Gastroesophageal sphincter (tissue), 3 donors: ENCODE measurements around the gene CHMP1B.

Source experiments
- EP300 ChIP-seq: sonication (generic); formaldehyde crosslinking; IDR thresholded peaks from one replicate; pipeline ENCODE4 v1.6.1; 2017; ENCODE audit warnings: antibody characterized with exemption, mild to moderate bottlenecking
- POLR2A ChIP-seq, 2 donors: fragments of 450-650 bp; IDR thresholded peaks; one replicate each; pipeline ENCODE4 v1.6.1; 2017; ENCODE audit warnings: antibody characterized with exemption in 2 of 2, mild to moderate bottlenecking in 2 of 2, moderate library complexity in 1 of 2
- POLR2AphosphoS5 ChIP-seq: sonication (generic); formaldehyde crosslinking; IDR thresholded peaks from one replicate; pipeline ENCODE4 v1.6.1; 2017; ENCODE audit warnings: antibody characterized with exemption
- TF ChIP-seq, protein P1 (sequence below), 4 experiments: fragments of 200-600 bp in 2 of 4; fragments of 450-650 bp in 2 of 4; sonication (generic) in 1 of 4; IDR thresholded peaks; one replicate each; pipeline ENCODE4 v1.5.1; 2017 to 2019; ENCODE audit warnings: antibody characterized with exemption in 4 of 4, mild to moderate bottlenecking in 2 of 4, moderate library complexity in 2 of 4

DNA sequence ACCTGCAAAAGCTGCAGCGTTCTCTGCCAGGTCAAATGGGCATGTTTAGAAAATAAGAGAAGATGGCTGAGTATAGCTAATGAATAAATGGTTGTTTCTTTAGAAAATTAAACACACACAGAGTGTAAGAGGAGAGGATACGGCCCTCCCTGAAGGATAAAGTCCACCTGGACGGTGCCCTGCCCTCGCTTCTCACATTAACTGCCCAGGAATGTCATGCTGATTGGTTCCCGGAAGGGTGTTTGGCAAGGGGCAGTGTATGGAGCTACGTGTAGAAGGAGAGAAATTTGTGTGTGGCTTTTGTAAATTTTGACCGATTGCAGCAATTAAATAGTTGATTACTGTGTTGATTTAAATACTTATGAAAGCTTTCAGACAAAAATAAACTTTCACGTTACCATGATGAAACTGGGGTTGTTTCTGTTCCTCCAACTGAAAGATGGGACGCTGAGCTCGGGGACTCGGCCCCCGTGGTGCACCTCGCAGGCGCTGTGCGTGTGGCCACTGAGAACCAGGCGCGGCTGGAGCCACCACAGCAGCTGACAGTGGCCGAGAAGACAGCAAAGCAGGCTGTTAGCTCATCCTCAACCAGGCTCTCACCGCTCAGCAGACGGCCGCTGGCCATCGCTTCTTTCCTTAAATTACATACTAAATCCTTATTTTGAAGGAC lies 34.2 kb downstream of the CHMP1B start:
- TF ChIP-seq, protein P1, sequence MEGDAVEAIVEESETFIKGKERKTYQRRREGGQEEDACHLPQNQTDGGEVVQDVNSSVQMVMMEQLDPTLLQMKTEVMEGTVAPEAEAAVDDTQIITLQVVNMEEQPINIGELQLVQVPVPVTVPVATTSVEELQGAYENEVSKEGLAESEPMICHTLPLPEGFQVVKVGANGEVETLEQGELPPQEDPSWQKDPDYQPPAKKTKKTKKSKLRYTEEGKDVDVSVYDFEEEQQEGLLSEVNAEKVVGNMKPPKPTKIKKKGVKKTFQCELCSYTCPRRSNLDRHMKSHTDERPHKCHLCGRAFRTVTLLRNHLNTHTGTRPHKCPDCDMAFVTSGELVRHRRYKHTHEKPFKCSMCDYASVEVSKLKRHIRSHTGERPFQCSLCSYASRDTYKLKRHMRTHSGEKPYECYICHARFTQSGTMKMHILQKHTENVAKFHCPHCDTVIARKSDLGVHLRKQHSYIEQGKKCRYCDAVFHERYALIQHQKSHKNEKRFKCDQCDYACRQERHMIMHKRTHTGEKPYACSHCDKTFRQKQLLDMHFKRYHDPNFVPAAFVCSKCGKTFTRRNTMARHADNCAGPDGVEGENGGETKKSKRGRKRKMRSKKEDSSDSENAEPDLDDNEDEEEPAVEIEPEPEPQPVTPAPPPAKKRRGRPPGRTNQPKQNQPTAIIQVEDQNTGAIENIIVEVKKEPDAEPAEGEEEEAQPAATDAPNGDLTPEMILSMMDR (IDR thresholded peaks at IDR 0.05): no peak
- TF ChIP-seq POLR2A (IDR thresholded peaks at IDR 0.05): no peak
- no peak for TF ChIP-seq EP300
- TF ChIP-seq POLR2AphosphoS5: no peak
